ENCODE results near the gene OR52E6.

The OR52E6 gene

GRCh38 chr11:5791165-5791564 lies 50.5 kb downstream of the OR52E6 start, which contains the start of gene OR52N1:
TSS of gene OR52N1 (minus strand) at chr11:5791265. CDS start at chr11:5788816, 2,449 bp downstream.
- no peak for DNase-seq

All from CD4-positive, alpha-beta T cell treated with Interleukin-17A for 1 hour (primary cell).